MM.1S (cell line): ENCODE data around the gene STX10.

Experiments used
- DNase-seq: peaks from one replicate; pipeline ENCODE4 v3.0.0-alpha.2; 2015
- H2AFZ ChIP-seq: fragments of 300-600 bp; sonication (generic); 2 replicates; pipeline ENCODE4 v1.6.0; 2016; ENCODE audit warnings: antibody characterized with exemption, low read length
- H3F3A ChIP-seq: fragments of 300-600 bp; sonication (generic); 2 replicates; pipeline ENCODE4 v1.6.1; 2016; ENCODE audit warnings: mild to moderate bottlenecking, antibody characterized with exemption, low read length, moderate library complexity, mixed read lengths; ENCODE audit not compliant: insufficient read depth
- H3K27ac ChIP-seq: fragments of 300-600 bp; sonication (generic); 2 replicates; pipeline ENCODE4 v1.5.1; 2016; ENCODE audit warnings: mild to moderate bottlenecking, low read length
- H3K27me3 ChIP-seq: fragments of 300-600 bp; sonication (generic); replicated peaks from 2 replicates; pipeline ENCODE4 v1.6.0; 2016; ENCODE audit warnings: low read length; ENCODE audit not compliant: insufficient read depth
- H3K36me3 ChIP-seq: fragments of 300-600 bp; sonication (generic); replicated peaks from 2 replicates; pipeline ENCODE4 v1.6.1; 2016; ENCODE audit warnings: mild to moderate bottlenecking, low read length, mixed read lengths; ENCODE audit not compliant: insufficient read depth
- H3K4me1 ChIP-seq: fragments of 300-600 bp; sonication (generic); 2 replicates; pipeline ENCODE4 v1.6.1; 2016; ENCODE audit warnings: low read length, mixed read lengths
- H3K4me2 ChIP-seq: fragments of 300-600 bp; sonication (generic); 2 replicates; pipeline ENCODE4 v1.6.0; 2016; ENCODE audit warnings: low read depth, low read length
- H3K4me3 ChIP-seq: fragments of 300-600 bp; sonication (generic); 2 replicates; pipeline ENCODE4 v1.5.1; 2016; ENCODE audit warnings: low read length, mixed read lengths
- H3K79me2 ChIP-seq: fragments of 300-600 bp; sonication (generic); 2 replicates; pipeline ENCODE4 v1.6.1; 2016; ENCODE audit warnings: mixed run types, low read length, mixed read lengths
- H3K9ac ChIP-seq: fragments of 300-600 bp; sonication (generic); 2 replicates; pipeline ENCODE4 v1.6.1; 2016; ENCODE audit warnings: low read length, mixed read lengths
- H3K9me2 ChIP-seq: fragments of 300-600 bp; sonication (generic); replicated peaks from 2 replicates; pipeline ENCODE4 v1.6.1; 2016; ENCODE audit warnings: mild to moderate bottlenecking, low read length, mixed read lengths; ENCODE audit not compliant: insufficient read depth
- H3K9me3 ChIP-seq: fragments of 300-600 bp; sonication (generic); replicated peaks from 2 replicates; pipeline ENCODE4 v1.6.1; 2016; ENCODE audit warnings: mild to moderate bottlenecking, low read length, mixed read lengths; ENCODE audit not compliant: insufficient read depth
- H4K20me1 ChIP-seq: fragments of 300-600 bp; sonication (generic); 2 replicates; pipeline ENCODE4 v1.6.1; 2016; ENCODE audit warnings: mild to moderate bottlenecking, low read length, moderate library complexity, mixed read lengths; ENCODE audit not compliant: insufficient read depth
- CTCF ChIP-seq: fragments of 300-600 bp; sonication (generic); IDR thresholded peaks from 2 replicates; pipeline ENCODE4 v1.5.1; 2016; ENCODE audit warnings: antibody characterized with exemption, low read length, mixed read lengths
- EZH2 ChIP-seq: fragments of 300-600 bp; sonication (generic); optimal IDR thresholded peaks from 2 replicates; pipeline ENCODE3; 2017; ENCODE audit warnings: low read depth, mild to moderate bottlenecking, antibody characterized with exemption, low read length, mixed read lengths
- EZH2phosphoT487 ChIP-seq: fragments of 300-600 bp; sonication (generic); IDR thresholded peaks from 2 replicates; pipeline ENCODE4 v1.6.1; 2018; ENCODE audit warnings: antibody characterized with exemption, low read length

STX10 gene

GRCh38 chr19:13173139-13173737 lies 23.1 kb upstream of the STX10 start:
- Histone ChIP-seq H3K9me3 (no peaks in the 10 kb centered on the region), H3K4me1 (no peaks in the 10 kb centered on the region), H3K9ac (no peak overlapping the region), H3K79me2 (no peaks in the 10 kb centered on the region), H3K4me3 (no peak overlapping the region), H3K9me2 (no peaks in the 10 kb centered on the region), H4K20me1 (no peaks in the 10 kb centered on the region), H3K27me3 (peaks cover 39% of the 10 kb centered on the region), H3K4me2 (no peak overlapping the region), H3K36me3 (no peaks in the 10 kb centered on the region), H3F3A (no peaks in the 10 kb centered on the region), H2AFZ (no peak overlapping the region), H3K27ac (no peak overlapping the region)
- no peak for DNase-seq
- no peak for TF ChIP-seq EZH2phosphoT487

GRCh38 chr19:13172346-13173138 lies 22.4 kb upstream of the STX10 start:
- no peaks in the 10 kb centered on the region for H3K9me3 ChIP-seq
- 0 out of 2 replicates have a peak overlapping the region, but pooled peaks have one; percentile 38 for H2AFZ ChIP-seq
- 0 out of 2 replicates have a peak, but pooled peaks cover 4% of the 10 kb centered on the region for H3F3A ChIP-seq
- no peaks in the 10 kb centered on the region for H3K79me2 ChIP-seq
- H3K27ac ChIP-seq: no peak overlapping the region
- H3K27me3 ChIP-seq: peaks cover 35% of the 10 kb centered on the region
- no peaks in the 10 kb centered on the region for H3K36me3 ChIP-seq
- DNase-seq: no peak
- H3K4me2 ChIP-seq: no peak overlapping the region
- H3K9me2 ChIP-seq: no peaks in the 10 kb centered on the region
- H3K9ac ChIP-seq: no peak overlapping the region
- TF ChIP-seq EZH2 (no peak), EZH2phosphoT487 (no peak), CTCF (no peak)
- peaks cover 5% of the 10 kb centered on the region for H3K4me1 ChIP-seq
- no peaks in the 10 kb centered on the region for H4K20me1 ChIP-seq
- no peak overlapping the region for H3K4me3 ChIP-seq

GRCh38 chr19:13171146-13171545 lies 21.0 kb upstream of the STX10 start:
- Histone ChIP-seq H2AFZ (no peak overlapping the region), H3K4me2 (no peak overlapping the region), H3K27me3 (peaks cover 27% of the 10 kb centered on the region), H3K4me1 (peaks cover 10% of the 10 kb centered on the region), H3K4me3 (no peak overlapping the region), H3K9me3 (no peaks in the 10 kb centered on the region), H3K9me2 (no peaks in the 10 kb centered on the region), H3K9ac (no peak overlapping the region), H3F3A (0 out of 2 replicates have a peak, but pooled peaks cover 7% of the 10 kb centered on the region), H3K36me3 (no peaks in the 10 kb centered on the region), H4K20me1 (no peaks in the 10 kb centered on the region), H3K79me2 (no peaks in the 10 kb centered on the region), H3K27ac (no peak overlapping the region)
- DNase-seq: no peak
- TF ChIP-seq EZH2: no peak
- no peak for TF ChIP-seq EZH2phosphoT487
- no peak for TF ChIP-seq CTCF
